Measurements from ENCODE around the gene CYP4A11. TPM values are rescaled to one million over a fixed set of nuclear protein-coding genes. Genes with fewer than 3 reads are reported as not detected.

The CYP4A11 gene
- total RNA-seq, 3 donors from 2014 or later (not counting 1 experiment from before 2014, with no cell fraction given), result not detected

DNA sequence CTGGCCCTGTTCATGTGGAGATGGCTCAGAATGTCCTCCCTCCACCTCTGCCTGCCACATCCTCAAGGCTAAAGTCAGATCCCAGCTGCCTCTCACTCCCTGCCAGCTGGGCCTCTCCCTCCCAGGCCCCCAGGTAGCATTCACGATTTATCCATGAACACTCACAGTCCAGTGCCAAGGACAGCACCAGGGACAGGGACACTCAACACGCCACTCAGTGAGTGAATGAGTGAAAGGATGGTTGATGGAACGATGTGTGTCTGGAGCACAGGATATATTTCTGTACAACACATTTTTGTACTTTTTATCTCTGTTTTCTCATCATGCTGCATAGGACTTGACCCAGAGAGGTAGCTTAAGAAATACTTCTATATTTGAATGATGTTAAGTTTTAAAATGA, 10.1 kb downstream of the CYP4A11 start:
- Mint-ChIP-seq H3K4me1 (no peaks in the 10 kb centered on the region), H3K27ac (no peak overlapping the region), H3K9me3 (no peaks in the 10 kb centered on the region), H3K27me3 (ENCODE audit: low read depth in 2 of 2) (peaks cover 14 to 34% of the 10 kb centered on the region in 2 donors), H3K36me3 (no peaks in the 10 kb centered on the region), H3K4me3 (no peak overlapping the region)
- no peak overlapping the region for H3K27ac ChIP-seq (ENCODE audit: low read length)
- no peak for DNase-seq
- TF ChIP-seq, protein P1, sequence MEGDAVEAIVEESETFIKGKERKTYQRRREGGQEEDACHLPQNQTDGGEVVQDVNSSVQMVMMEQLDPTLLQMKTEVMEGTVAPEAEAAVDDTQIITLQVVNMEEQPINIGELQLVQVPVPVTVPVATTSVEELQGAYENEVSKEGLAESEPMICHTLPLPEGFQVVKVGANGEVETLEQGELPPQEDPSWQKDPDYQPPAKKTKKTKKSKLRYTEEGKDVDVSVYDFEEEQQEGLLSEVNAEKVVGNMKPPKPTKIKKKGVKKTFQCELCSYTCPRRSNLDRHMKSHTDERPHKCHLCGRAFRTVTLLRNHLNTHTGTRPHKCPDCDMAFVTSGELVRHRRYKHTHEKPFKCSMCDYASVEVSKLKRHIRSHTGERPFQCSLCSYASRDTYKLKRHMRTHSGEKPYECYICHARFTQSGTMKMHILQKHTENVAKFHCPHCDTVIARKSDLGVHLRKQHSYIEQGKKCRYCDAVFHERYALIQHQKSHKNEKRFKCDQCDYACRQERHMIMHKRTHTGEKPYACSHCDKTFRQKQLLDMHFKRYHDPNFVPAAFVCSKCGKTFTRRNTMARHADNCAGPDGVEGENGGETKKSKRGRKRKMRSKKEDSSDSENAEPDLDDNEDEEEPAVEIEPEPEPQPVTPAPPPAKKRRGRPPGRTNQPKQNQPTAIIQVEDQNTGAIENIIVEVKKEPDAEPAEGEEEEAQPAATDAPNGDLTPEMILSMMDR (IDR thresholded peaks at IDR 0.05), result no peak
- peaks cover under 1% of the 10 kb centered on the region for H3K27me3 ChIP-seq (ENCODE audit: control insufficient read depth, insufficient read depth, low read length)
- H3K36me3 ChIP-seq (ENCODE audit: control insufficient read depth, insufficient read depth, low read length), result no peaks in the 10 kb centered on the region
- no peak for ATAC-seq
- 80% methylated on average over 1 of the region's 3 CpGs for WGBS (ENCODE audit: insufficient coverage)
- no peaks in the 10 kb centered on the region for H3K9me3 ChIP-seq (ENCODE audit: control insufficient read depth, insufficient read depth, low read length)
- no peaks in the 10 kb centered on the region for H3K4me1 ChIP-seq (ENCODE audit: control insufficient read depth, insufficient read depth, low read length)
- intact Hi-C loops (cut with micrococcal nuclease), result no loop called here
- H3K4me3 ChIP-seq (ENCODE audit: low read length), result no peak overlapping the region

DNA sequence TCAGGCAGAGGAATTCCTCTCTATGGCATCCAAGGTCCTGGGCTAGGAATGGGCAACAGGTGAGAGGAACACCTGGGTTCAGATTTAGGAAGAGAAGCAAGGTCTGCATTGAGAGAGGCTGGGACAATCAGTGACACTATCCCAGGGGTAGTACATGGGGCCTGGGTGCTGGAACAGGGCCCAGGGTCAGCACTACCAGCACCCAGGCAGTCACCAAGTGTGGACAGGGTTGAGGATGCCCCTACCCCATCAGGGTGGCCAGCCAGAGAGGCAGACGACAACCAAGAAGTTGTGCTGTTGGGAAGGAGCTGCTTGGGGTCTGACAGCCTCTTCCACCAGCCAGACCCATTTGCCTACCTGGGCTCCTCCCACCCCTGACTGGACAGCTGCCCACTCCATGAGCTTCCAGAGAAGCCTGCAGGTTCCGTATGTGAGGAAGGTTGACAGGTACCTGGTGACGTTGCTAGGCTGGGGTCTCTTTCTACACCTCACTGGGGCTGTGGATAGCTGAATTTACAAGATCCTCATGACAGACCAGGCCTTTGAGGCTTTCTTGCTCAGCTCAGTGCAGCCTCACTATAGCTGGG, 13.9 kb downstream of the CYP4A11 start:
- Histone ChIP-seq H3K9me3 (ENCODE audit: control insufficient read depth, insufficient read depth, low read length) (no peaks in the 10 kb centered on the region), H3K4me3 (ENCODE audit: low read length) (no peak overlapping the region), H3K36me3 (ENCODE audit: control insufficient read depth, insufficient read depth, low read length) (no peaks in the 10 kb centered on the region), H3K4me1 (ENCODE audit: control insufficient read depth, insufficient read depth, low read length) (no peaks in the 10 kb centered on the region), H3K27me3 (ENCODE audit: control insufficient read depth, insufficient read depth, low read length) (peaks cover 2% of the 10 kb centered on the region), H3K27ac (ENCODE audit: low read length) (no peak overlapping the region)
- Mint-ChIP-seq H3K27ac (no peak overlapping the region), H3K4me3 (no peak overlapping the region), H3K9me3 (no peaks in the 10 kb centered on the region), H3K36me3 (no peaks in the 10 kb centered on the region), H3K27me3 (ENCODE audit: low read depth in 2 of 2) (peaks cover 24 to 60% of the 10 kb centered on the region in 2 donors), H3K4me1 (no peaks in the 10 kb centered on the region)
- DNase-seq (no peak), ATAC-seq (no peak)
- WGBS (ENCODE audit: insufficient coverage), result 87% methylated on average over 3 of the region's 3 CpGs
- intact Hi-C loops (cut with micrococcal nuclease), result no loop called here
- TF ChIP-seq, protein P1 (IDR thresholded peaks at IDR 0.05), result no peak

DNA sequence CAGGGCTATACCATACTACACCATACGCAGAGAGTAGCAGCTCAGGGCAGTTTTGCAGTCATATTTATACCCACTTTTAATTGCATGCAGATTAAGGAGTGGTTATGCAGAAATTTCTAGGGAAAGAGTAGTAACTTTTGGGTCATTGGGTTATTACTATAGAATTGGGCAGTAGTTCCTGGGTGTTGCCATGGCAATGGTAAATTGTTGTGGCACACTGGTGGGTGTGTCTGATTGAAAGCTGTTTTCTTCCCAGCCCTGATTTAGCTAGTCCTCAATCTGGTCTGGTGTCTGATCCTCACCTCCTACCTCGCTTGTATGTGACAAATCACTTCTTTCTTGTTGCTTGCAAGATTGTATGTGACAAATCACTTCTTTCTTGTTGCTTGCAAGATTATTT, 30.5 kb downstream of the CYP4A11 start:
- DNase-seq (no peak), ATAC-seq (no peak)
- no CpG with 5 or more reads among the region's 2 CpGs for WGBS (ENCODE audit: insufficient coverage)
- Histone ChIP-seq H3K27ac (ENCODE audit: low read length) (no peak overlapping the region), H3K27me3 (ENCODE audit: control insufficient read depth, insufficient read depth, low read length) (no peaks in the 10 kb centered on the region), H3K4me3 (ENCODE audit: low read length) (no peak overlapping the region), H3K9me3 (ENCODE audit: control insufficient read depth, insufficient read depth, low read length) (no peaks in the 10 kb centered on the region), H3K4me1 (ENCODE audit: control insufficient read depth, insufficient read depth, low read length) (no peaks in the 10 kb centered on the region), H3K36me3 (ENCODE audit: control insufficient read depth, insufficient read depth, low read length) (no peaks in the 10 kb centered on the region)
- intact Hi-C loops (cut with micrococcal nuclease), result no loop called here
- Mint-ChIP-seq H3K27ac (no peak overlapping the region), H3K27me3 (ENCODE audit: low read depth in 2 of 2) (peaks cover 5 to 7% of the 10 kb centered on the region in 2 donors), H3K9me3 (peaks cover 0 to 4% of the 10 kb centered on the region in 2 donors), H3K36me3 (peaks cover 7% of the 10 kb centered on the region), H3K4me3 (no peak overlapping the region), H3K4me1 (no peaks in the 10 kb centered on the region)
- TF ChIP-seq, protein P1 (IDR thresholded peaks at IDR 0.05), result no peak

DNA sequence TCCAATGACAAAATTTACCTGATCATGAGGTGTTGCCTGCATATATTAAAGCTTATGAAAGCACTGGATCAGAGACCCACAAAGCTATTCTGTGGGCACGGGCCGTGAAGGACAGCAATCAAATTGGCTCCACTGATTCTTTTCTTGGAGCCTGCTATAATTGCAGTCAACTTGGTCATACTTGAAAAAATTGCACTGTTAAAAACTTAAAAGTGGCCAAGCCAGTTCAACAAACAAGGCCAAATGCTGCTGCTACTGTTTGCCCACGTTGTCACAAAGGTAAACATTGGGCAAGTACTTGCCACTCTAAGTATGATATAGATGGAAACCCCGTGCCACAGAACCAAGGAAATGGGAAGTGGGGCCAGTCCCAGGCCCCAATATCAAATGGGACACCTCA, 37.8 kb downstream of the CYP4A11 start:
- Mint-ChIP-seq H3K27me3 (ENCODE audit: low read depth in 2 of 2) (peaks cover 3 to 6% of the 10 kb centered on the region in 2 donors), H3K9me3 (peaks cover 7 to 10% of the 10 kb centered on the region in 2 donors), H3K4me3 (no peak overlapping the region), H3K27ac (no peak overlapping the region), H3K4me1 (no peaks in the 10 kb centered on the region), H3K36me3 (peaks cover 7% of the 10 kb centered on the region)
- Histone ChIP-seq H3K27me3 (ENCODE audit: control insufficient read depth, insufficient read depth, low read length) (no peaks in the 10 kb centered on the region), H3K4me1 (ENCODE audit: control insufficient read depth, insufficient read depth, low read length) (no peaks in the 10 kb centered on the region), H3K27ac (ENCODE audit: low read length) (no peak overlapping the region), H3K4me3 (ENCODE audit: low read length) (no peak overlapping the region), H3K36me3 (ENCODE audit: control insufficient read depth, insufficient read depth, low read length) (no peaks in the 10 kb centered on the region), H3K9me3 (ENCODE audit: control insufficient read depth, insufficient read depth, low read length) (no peaks in the 10 kb centered on the region)
- WGBS (ENCODE audit: insufficient coverage), result 74% methylated on average over 4 of the region's 4 CpGs
- DNase-seq (no peak), ATAC-seq (no peak)
- intact Hi-C loops (cut with micrococcal nuclease), result no loop called here
- TF ChIP-seq, protein P1 (IDR thresholded peaks at IDR 0.05), result no peak

Measured in natural killer cell (primary cell).